Loucy (cell line): ENCODE data around the gene GPR39.

Experiments
- H2AFZ ChIP-seq: fragments of 200-600 bp; sonication (generic); 2 replicates; pipeline ENCODE4 v1.6.0; 2016; ENCODE audit warnings: antibody characterized with exemption, mild to moderate bottlenecking, low read length, moderate library complexity
- H3F3A ChIP-seq: fragments of 200-600 bp; 2 replicates; pipeline ENCODE4 v1.6.0; 2016; ENCODE audit warnings: antibody characterized with exemption, low read depth, mild to moderate bottlenecking
- H3K27me3 ChIP-seq: fragments of 200-600 bp; sonication (generic); 2 replicates; pipeline ENCODE4 v1.6.1; 2014; ENCODE audit warnings: low read length, mild to moderate bottlenecking; ENCODE audit not compliant: insufficient read depth, poor library complexity, severe bottlenecking
- H3K36me3 ChIP-seq: fragments of 200-600 bp; sonication (generic); 2 replicates; pipeline ENCODE4 v1.6.1; 2016; ENCODE audit warnings: low read length; ENCODE audit not compliant: insufficient read depth
- H3K4me1 ChIP-seq: fragments of 200-600 bp; sonication (generic); 2 replicates; pipeline ENCODE4 v1.5.1; 2014; ENCODE audit warnings: low read length, mild to moderate bottlenecking; ENCODE audit not compliant: insufficient read depth, poor library complexity, severe bottlenecking
- H3K4me2 ChIP-seq: fragments of 200-600 bp; sonication (generic); 2 replicates; pipeline ENCODE4 v1.6.0; 2014; ENCODE audit warnings: antibody characterized with exemption, low read length, low read depth, mild to moderate bottlenecking; ENCODE audit not compliant: poor library complexity, severe bottlenecking
- H3K4me3 ChIP-seq: fragments of 200-600 bp; sonication (generic); 2 replicates; pipeline ENCODE4 v1.5.1; 2014; ENCODE audit warnings: low read length, mild to moderate bottlenecking, mixed read lengths; ENCODE audit not compliant: poor library complexity, severe bottlenecking
- H3K79me2 ChIP-seq: fragments of 200-600 bp; sonication (generic); 2 replicates; pipeline ENCODE4 v1.6.1; 2014; ENCODE audit warnings: low read length; ENCODE audit not compliant: insufficient read depth
- H3K9ac ChIP-seq: fragments of 200-600 bp; sonication (generic); 2 replicates; pipeline ENCODE4 v1.6.0; 2014; ENCODE audit warnings: mild to moderate bottlenecking, low read depth, low read length, moderate library complexity; ENCODE audit not compliant: poor library complexity, severe bottlenecking
- H3K9me2 ChIP-seq: fragments of 200-600 bp; sonication (generic); replicated peaks from 2 replicates; pipeline ENCODE4 v1.6.1; 2016; ENCODE audit warnings: low read depth, low read length, mixed read lengths
- H3K9me3 ChIP-seq: fragments of 200-600 bp; sonication (generic); 2 replicates; pipeline ENCODE4 v1.6.1; 2014; ENCODE audit warnings: mild to moderate bottlenecking, antibody characterized with exemption, low read length, low read depth; ENCODE audit not compliant: insufficient read depth
- H4K20me1 ChIP-seq: fragments of 200-600 bp; sonication (generic); 2 replicates; pipeline ENCODE4 v1.6.0; 2014; ENCODE audit warnings: antibody characterized with exemption, low read length, mild to moderate bottlenecking; ENCODE audit not compliant: insufficient read depth, poor library complexity, severe bottlenecking
- EZH2phosphoT487 ChIP-seq: fragments of 200-600 bp; IDR thresholded peaks from 2 replicates; pipeline ENCODE4 v1.6.1; 2018; ENCODE audit warnings: antibody characterized with exemption, mild to moderate bottlenecking, moderate library complexity, borderline replicate concordance
- TF ChIP-seq, protein P1 (sequence below): fragments of 200-600 bp; sonication (generic); conservative IDR thresholded peaks from 2 replicates; pipeline ENCODE4 v1.5.1; 2014; ENCODE audit warnings: mild to moderate bottlenecking, antibody characterized with exemption, low read length

Gene GPR39

DNA sequence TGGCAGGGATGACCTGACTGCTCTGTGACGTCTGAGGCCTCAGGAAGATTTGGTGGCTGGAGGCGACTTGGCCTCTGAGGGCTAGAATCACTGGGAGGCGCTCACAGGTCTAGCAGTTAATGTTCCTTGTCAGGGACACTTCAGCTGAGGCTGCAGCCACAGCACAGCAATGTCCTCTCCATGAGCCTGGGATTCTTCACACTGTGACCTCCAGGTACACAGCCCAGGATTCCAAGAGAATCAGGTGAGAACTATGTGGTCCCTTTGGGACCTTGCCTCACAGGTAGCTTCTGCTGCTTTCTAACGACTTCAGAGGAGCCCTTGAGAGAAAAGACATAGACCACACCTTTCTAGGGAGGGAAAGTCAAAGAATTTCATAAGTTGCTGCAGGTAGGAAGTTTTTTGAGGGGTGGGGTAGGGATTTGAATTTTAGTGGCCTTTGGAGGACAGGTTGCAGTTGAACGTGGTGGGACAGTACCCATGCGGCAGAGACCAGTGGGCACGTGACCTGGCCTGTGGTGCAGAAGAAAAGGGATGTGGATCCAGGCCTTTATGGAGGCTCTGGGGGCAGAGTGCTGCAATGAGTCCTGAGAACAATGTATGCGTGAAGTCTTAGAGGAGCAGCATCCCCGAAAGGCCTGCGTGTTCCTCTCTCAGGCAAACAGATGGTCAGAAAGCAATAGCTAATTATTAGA, 167.2 kb downstream of the GPR39 start:
- Histone ChIP-seq H4K20me1 (no peaks in the 10 kb centered on the region), H3K9me2 (no peaks in the 10 kb centered on the region), H3K4me3 (no peak overlapping the region), H3F3A (no peaks in the 10 kb centered on the region), H3K36me3 (no peaks in the 10 kb centered on the region), H2AFZ (no peak overlapping the region), H3K9ac (no peak overlapping the region), H3K27me3 (no peaks in the 10 kb centered on the region), H3K4me1 (no peaks in the 10 kb centered on the region), H3K9me3 (no peaks in the 10 kb centered on the region), H3K4me2 (no peak overlapping the region), H3K79me2 (no peaks in the 10 kb centered on the region)
- TF ChIP-seq, protein P1, sequence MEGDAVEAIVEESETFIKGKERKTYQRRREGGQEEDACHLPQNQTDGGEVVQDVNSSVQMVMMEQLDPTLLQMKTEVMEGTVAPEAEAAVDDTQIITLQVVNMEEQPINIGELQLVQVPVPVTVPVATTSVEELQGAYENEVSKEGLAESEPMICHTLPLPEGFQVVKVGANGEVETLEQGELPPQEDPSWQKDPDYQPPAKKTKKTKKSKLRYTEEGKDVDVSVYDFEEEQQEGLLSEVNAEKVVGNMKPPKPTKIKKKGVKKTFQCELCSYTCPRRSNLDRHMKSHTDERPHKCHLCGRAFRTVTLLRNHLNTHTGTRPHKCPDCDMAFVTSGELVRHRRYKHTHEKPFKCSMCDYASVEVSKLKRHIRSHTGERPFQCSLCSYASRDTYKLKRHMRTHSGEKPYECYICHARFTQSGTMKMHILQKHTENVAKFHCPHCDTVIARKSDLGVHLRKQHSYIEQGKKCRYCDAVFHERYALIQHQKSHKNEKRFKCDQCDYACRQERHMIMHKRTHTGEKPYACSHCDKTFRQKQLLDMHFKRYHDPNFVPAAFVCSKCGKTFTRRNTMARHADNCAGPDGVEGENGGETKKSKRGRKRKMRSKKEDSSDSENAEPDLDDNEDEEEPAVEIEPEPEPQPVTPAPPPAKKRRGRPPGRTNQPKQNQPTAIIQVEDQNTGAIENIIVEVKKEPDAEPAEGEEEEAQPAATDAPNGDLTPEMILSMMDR: no peak
- TF ChIP-seq EZH2phosphoT487: no peak

DNA sequence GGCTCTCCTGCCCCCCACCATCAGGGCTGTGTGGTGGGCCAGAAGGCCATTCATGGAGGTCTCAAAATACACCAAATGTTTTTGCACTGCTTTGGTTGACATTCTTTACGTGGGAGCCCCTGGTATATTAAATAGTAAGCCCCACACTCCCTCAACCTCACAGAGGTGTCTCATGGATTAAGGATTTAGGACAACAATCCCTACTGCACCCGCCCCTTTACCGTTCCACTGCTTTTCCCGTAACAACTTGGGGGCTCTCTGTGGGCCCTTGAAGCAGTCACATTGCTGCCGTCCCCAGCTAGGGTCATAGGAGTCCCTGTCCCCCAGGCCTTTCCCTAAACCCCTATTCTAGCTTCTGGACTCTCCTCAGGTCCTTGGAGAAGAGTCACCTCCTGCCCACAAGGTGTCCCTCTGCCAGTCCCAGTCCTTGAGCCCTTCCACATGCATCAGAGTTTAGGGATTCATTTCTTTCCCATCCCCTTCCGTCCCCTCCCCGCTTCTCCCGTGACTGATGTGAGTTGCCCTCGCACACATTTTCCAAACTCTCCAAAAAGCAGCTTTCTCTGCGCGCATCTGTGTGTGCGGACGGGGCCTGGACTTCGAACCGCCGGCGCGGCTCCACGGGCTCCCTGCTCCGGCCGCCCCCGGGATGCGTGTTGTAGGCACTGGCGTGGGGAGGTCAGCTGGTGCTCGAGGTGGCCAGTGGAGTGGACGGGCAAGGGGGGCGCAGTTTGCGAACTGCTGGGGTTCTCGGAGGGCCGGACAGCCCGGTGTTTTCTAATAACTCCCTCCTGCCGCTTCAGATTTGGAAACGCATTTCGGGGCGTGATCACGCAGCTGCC, 168.6 kb downstream of the GPR39 start:
- no peak for TF ChIP-seq EZH2phosphoT487
- TF ChIP-seq, protein P1: no peak
- Histone ChIP-seq H3K9me3 (no peaks in the 10 kb centered on the region), H3K9me2 (no peaks in the 10 kb centered on the region), H3K9ac (no peak overlapping the region), H3K27me3 (no peaks in the 10 kb centered on the region), H3K79me2 (no peaks in the 10 kb centered on the region), H3K4me1 (no peaks in the 10 kb centered on the region), H3K4me2 (no peak overlapping the region), H3K36me3 (no peaks in the 10 kb centered on the region), H3F3A (no peaks in the 10 kb centered on the region), H4K20me1 (no peaks in the 10 kb centered on the region), H3K4me3 (no peak overlapping the region), H2AFZ (no peak overlapping the region)

DNA sequence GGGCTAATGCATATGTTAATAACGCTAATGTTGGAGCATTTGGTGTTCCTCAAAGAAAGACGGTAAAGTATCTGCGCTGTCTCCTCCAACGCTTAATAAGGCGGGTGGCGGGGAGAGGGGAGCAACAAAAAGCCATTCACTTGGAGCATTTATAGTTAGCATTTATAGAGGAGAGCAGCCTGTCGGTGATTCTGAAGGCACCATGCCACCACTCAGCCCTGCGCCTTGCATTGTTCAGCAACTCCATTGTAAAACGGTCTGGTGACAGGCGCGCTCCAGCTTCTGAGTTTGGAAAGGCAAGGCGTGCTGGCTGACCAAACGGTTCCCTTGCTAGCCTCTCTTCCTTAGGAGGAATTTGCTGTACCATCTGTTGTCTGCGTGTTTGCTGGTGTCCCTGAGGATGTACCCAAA, 169.5 kb downstream of the GPR39 start:
- no peak for TF ChIP-seq EZH2phosphoT487
- TF ChIP-seq, protein P1: no peak
- no peak overlapping the region for H3K4me2 ChIP-seq

More for the DNA sequence above, 169.5 kb downstream of the GPR39 start:
- no peaks in the 10 kb centered on the region for H3K36me3 ChIP-seq
- H3K9me2 ChIP-seq: no peaks in the 10 kb centered on the region
- H2AFZ ChIP-seq: no peak overlapping the region
- no peak overlapping the region for H3K4me3 ChIP-seq
- no peaks in the 10 kb centered on the region for H3K27me3 ChIP-seq
- no peak overlapping the region for H3K9ac ChIP-seq
- H3K9me3 ChIP-seq: no peaks in the 10 kb centered on the region
- H3K79me2 ChIP-seq: no peaks in the 10 kb centered on the region
- H4K20me1 ChIP-seq: no peaks in the 10 kb centered on the region
- H3K4me1 ChIP-seq: no peaks in the 10 kb centered on the region
- H3F3A ChIP-seq: no peaks in the 10 kb centered on the region
